GM23248 (cell line): Measurements from ENCODE around the gene HTT. TPM values are rescaled to one million over a fixed set of nuclear protein-coding genes. Genes with fewer than 3 reads are reported as not detected.

ENCODE experiments used
- DNase-seq: peaks from one replicate; pipeline ENCODE4 v3.0.0-alpha.2; 2015
- H2AFZ ChIP-seq: fragments of 200-600 bp; sonication (generic); 2 replicates; pipeline ENCODE4 v1.6.1; 2016; ENCODE audit warnings: antibody characterized with exemption
- H3F3A ChIP-seq: fragments of 200-600 bp; sonication (generic); 2 replicates; pipeline ENCODE4 v1.6.1; 2016; ENCODE audit warnings: mild to moderate bottlenecking, antibody characterized with exemption, mixed run types; ENCODE audit not compliant: insufficient read depth
- H3K27ac ChIP-seq: fragments of 200-600 bp; sonication (generic); 2 replicates; pipeline ENCODE4 v1.5.1; 2016; ENCODE audit warnings: mild to moderate bottlenecking
- H3K27me3 ChIP-seq: fragments of 200-600 bp; sonication (generic); replicated peaks from 2 replicates; pipeline ENCODE4 v1.6.1; 2016; ENCODE audit warnings: mild to moderate bottlenecking; ENCODE audit not compliant: insufficient read depth
- H3K36me3 ChIP-seq: fragments of 200-600 bp; sonication (generic); 2 replicates; pipeline ENCODE4 v1.6.1; 2016; ENCODE audit warnings: low read depth, mild to moderate bottlenecking
- H3K4me1 ChIP-seq: fragments of 200-600 bp; sonication (generic); 2 replicates; pipeline ENCODE4 v1.6.1; 2016; ENCODE audit warnings: mild to moderate bottlenecking; ENCODE audit not compliant: insufficient read depth
- H3K4me2 ChIP-seq: fragments of 200-600 bp; sonication (generic); one replicate; pipeline ENCODE4 v1.6.1; 2016; ENCODE audit warnings: mild to moderate bottlenecking; ENCODE audit not compliant: unreplicated experiment
- H3K4me3 ChIP-seq: fragments of 200-600 bp; sonication (generic); 2 replicates; pipeline ENCODE4 v1.5.1; 2016; ENCODE audit warnings: mild to moderate bottlenecking
- H3K79me2 ChIP-seq: fragments of 200-600 bp; sonication (generic); 2 replicates; pipeline ENCODE4 v1.6.1; 2016; ENCODE audit warnings: mild to moderate bottlenecking; ENCODE audit not compliant: insufficient read depth
- H3K9ac ChIP-seq: fragments of 200-600 bp; sonication (generic); 2 replicates; pipeline ENCODE4 v1.6.1; 2016; ENCODE audit warnings: mild to moderate bottlenecking
- H3K9me2 ChIP-seq: fragments of 200-600 bp; sonication (generic); 2 replicates; pipeline ENCODE4 v1.6.1; 2016; ENCODE audit warnings: mixed run types, mild to moderate bottlenecking, moderate library complexity; ENCODE audit not compliant: insufficient read depth
- H3K9me3 ChIP-seq: fragments of 200-600 bp; sonication (generic); one replicate; pipeline ENCODE4 v1.6.1; 2017; ENCODE audit warnings: low read depth
- H4K20me1 ChIP-seq: fragments of 200-600 bp; sonication (generic); 2 replicates; pipeline ENCODE4 v1.6.0; 2016; ENCODE audit not compliant: insufficient read depth
- EZH2 ChIP-seq: fragments of 200-600 bp; sonication (generic); IDR thresholded peaks from 2 replicates; pipeline ENCODE4 v1.6.1; 2018; ENCODE audit warnings: antibody characterized with exemption, mild to moderate bottlenecking; ENCODE audit not compliant: insufficient read depth, poor library complexity, severe bottlenecking
- EZH2phosphoT487 ChIP-seq: fragments of 200-600 bp; sonication (generic); IDR thresholded peaks from 2 replicates; pipeline ENCODE4 v1.6.1; 2018; ENCODE audit warnings: antibody characterized with exemption, moderate library complexity, mild to moderate bottlenecking, low read depth; ENCODE audit not compliant: insufficient read depth
- WGBS, 2 experiments: methylation state at CpG; one replicate each; pipeline ENCODE4 v1.1.6; 2015 to 2017; ENCODE audit warnings: low lambda C conversion rate in 2 of 2, low coverage in 1 of 2; ENCODE audit errors: missing lambda C conversion rate in 2 of 2; 5-methylcytosine and 5-hydroxymethylcytosine counted together
- in situ Hi-C: fragments of 300-500 bp; cut with MboI; formaldehyde crosslinking; loops from 2 replicates; pipeline ENCODE4 v1.15.0; 2020
- polyA plus RNA-seq: library from polyadenylated mRNA; unstranded; fragments of >200 nt; fragmentation: Nextera tagmentation; extraction: Ambion mirVana; gene quantifications from 2 replicates; pipeline ENCODE4 v1.2.1, GENCODE V29; 2016
- total RNA-seq: library from RNA; depleted of rRNA; stranded (reverse); fragments of >200 nt; shearing (Covaris generic); gene quantifications from 2 replicates; pipeline ENCODE4 v1.2.3, GENCODE V29; 2014

The HTT gene
- total and polyA plus RNA-seq, 2 experiments from 2014 or later = 8.2 to 26.5 TPM

DNA sequence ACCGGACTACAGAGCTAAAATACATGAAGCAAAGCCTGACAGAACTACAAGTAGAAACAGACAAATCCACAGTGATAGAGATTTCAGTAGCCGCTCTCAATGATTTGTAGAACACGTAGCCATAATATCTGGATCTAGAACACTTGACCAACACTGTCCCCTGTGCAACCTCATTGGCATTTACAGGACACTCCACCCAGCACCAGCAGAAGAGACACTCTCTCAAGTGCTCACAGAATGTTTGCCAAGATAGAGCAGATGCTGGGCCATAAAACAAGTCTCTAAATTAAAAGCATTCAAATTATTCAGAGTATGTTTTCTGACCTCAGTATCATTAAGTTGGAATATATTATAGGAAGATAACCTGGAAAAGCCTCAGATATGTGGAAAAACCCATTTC lies 21.7 kb downstream of the HTT start:
- in situ Hi-C loops = no loop called here
- WGBS, 2 experiments = 95 to 99% methylated on average over 3 of the region's 3 CpGs
- H2AFZ ChIP-seq = no peak overlapping the region
- no peak overlapping the region for H3K27ac ChIP-seq
- H3K4me2 ChIP-seq = no peak overlapping the region
- DNase-seq = no peak
- no peaks in the 10 kb centered on the region for H3K4me1 ChIP-seq
- H3K9ac ChIP-seq = no peak overlapping the region
- H3K79me2 ChIP-seq = peaks cover 39% of the 10 kb centered on the region
- H3K9me2 ChIP-seq = no peaks in the 10 kb centered on the region
- H4K20me1 ChIP-seq = no peaks in the 10 kb centered on the region
- TF ChIP-seq EZH2phosphoT487 = no peak
- TF ChIP-seq EZH2 = no peak
- no peaks in the 10 kb centered on the region for H3K27me3 ChIP-seq
- H3K4me3 ChIP-seq = no peak overlapping the region
- no peaks in the 10 kb centered on the region for H3K36me3 ChIP-seq
- H3K9me3 ChIP-seq = no peaks in the 10 kb centered on the region
- H3F3A ChIP-seq = peaks cover 3% of the 10 kb centered on the region; the same call in 1 of the 2 replicates

DNA sequence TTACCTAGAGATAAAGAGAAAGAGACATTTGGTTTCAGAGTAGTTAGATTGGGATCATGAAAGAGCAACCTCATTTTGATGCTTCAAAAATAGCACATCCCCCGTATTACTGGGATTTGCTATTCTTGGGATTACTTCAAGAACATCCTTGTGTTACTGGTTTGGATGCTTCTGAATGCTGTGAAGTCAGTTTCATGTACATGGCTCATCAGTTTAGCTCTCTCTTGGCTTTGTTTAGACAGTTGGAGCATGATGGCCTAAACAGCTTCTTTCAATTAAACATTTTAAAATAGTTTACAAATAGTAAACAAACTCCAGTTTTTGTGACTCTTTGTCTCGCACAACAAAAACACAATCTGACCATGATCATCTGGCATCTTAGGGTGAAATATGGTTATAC lies 23.9 kb downstream of the HTT start:
- Histone ChIP-seq H3K79me2 (peaks cover 45% of the 10 kb centered on the region), H3K36me3 (no peaks in the 10 kb centered on the region), H2AFZ (no peak overlapping the region), H3K9me3 (no peaks in the 10 kb centered on the region), H4K20me1 (no peaks in the 10 kb centered on the region), H3K9ac (no peak overlapping the region), H3K9me2 (no peaks in the 10 kb centered on the region), H3K4me3 (no peak overlapping the region), H3K4me2 (no peak overlapping the region), H3F3A (peaks cover 3% of the 10 kb centered on the region; the same call in 1 of the 2 replicates), H3K27ac (no peak overlapping the region), H3K4me1 (no peaks in the 10 kb centered on the region), H3K27me3 (no peaks in the 10 kb centered on the region)
- in situ Hi-C loops = no loop called here
- 37 to 39% methylated on average over 2 of the region's 2 CpGs for WGBS, 2 experiments
- TF ChIP-seq EZH2phosphoT487 (no peak), EZH2 (no peak)
- DNase-seq = no peak

DNA sequence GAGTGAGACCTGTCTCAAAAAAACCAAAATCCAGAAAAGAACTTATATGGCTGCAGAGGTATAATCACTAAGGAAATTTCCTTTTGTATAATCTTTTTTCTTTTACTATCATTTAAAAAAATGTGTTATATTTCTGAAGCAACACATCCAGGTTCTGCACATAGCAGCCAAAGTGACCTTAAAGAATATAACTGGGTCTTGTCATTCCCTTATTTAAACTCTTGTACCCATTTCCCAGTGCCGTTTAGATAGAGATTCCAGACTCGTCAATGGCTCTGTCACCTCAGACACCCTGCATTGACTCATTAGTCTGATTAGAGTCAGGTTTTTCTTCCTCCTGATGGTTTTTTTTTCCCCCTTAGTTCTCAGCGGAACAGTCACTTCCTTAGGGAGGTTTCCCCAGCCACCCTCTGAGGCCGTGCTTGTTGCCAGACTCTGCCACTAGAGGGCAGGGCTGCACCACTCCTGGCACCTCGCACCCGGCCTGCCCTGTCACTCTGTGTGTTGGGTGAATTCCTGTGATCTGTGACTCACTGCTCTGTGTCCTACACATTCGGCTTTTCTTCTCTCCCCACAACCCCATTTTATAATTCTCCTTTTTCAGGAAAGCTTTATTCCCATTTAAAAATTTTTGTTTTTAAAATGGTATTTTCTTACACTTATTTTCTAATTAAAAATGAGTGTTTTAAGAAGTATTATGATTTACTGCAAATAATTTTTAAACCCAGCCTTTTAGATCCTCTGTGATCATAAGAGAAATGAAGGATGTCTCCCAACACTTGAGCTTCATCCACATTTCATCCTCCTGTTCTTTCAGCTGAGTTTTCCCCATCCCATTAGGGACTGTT lies 32.1 kb downstream of the HTT start:
- TF ChIP-seq EZH2 (no peak), EZH2phosphoT487 (no peak)
- H3K79me2 ChIP-seq = peaks cover 22% of the 10 kb centered on the region
- peaks cover 3% of the 10 kb centered on the region; the same call in 1 of the 2 replicates for H3K36me3 ChIP-seq
- 2 to 3% methylated on average over 7 of the region's 7 CpGs for WGBS, 2 experiments
- H3K27ac ChIP-seq = peak overlapping the region; percentile 67
- in situ Hi-C loops = no loop called here
- no peaks in the 10 kb centered on the region for H3K9me3 ChIP-seq
- DNase-seq = peak; percentile 95
- H3K9me2 ChIP-seq = no peaks in the 10 kb centered on the region
- peaks cover 31% of the 10 kb centered on the region for H3K4me1 ChIP-seq
- no peak overlapping the region for H3K4me3 ChIP-seq
- no peaks in the 10 kb centered on the region for H3K27me3 ChIP-seq
- no peaks in the 10 kb centered on the region for H4K20me1 ChIP-seq
- H2AFZ ChIP-seq = no peak overlapping the region
- peak overlapping the region; percentile 53 for H3K9ac ChIP-seq
- H3K4me2 ChIP-seq = peak overlapping the region; percentile 62
- H3F3A ChIP-seq = peaks cover 31% of the 10 kb centered on the region

DNA sequence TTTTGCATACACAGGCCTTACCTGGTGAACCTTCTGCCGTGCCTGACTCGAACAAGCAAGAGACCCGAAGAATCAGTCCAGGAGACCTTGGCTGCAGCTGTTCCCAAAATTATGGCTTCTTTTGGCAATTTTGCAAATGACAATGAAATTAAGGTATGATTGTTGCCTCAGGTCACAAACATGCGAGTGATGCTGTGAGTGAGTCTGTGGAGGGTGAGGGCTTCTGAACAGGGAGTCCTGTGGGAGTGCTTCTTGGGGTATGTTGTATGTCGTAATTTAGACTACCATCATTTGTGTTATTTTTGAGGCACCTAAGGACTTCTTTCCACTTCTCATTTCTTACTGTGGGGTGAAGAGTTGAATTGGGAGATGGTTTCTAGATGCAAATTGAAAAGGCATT lies 32.8 kb downstream of the HTT start:
- peak overlapping the region; percentile 67 for H3K27ac ChIP-seq
- no peak overlapping the region for H2AFZ ChIP-seq
- peaks cover 3% of the 10 kb centered on the region; the same call in 1 of the 2 replicates for H3K36me3 ChIP-seq
- peaks cover 38% of the 10 kb centered on the region for H3K4me1 ChIP-seq
- no peaks in the 10 kb centered on the region for H3K9me3 ChIP-seq
- H3K4me3 ChIP-seq = no peak overlapping the region
- H3K9ac ChIP-seq = peak overlapping the region; percentile 53
- H3K9me2 ChIP-seq = no peaks in the 10 kb centered on the region
- no peaks in the 10 kb centered on the region for H3K27me3 ChIP-seq
- TF ChIP-seq EZH2phosphoT487 (no peak), EZH2 (no peak)
- peak overlapping the region; percentile 62 for H3K4me2 ChIP-seq
- 54 to 55% methylated on average over 5 of the region's 5 CpGs for WGBS, 2 experiments
- peak; percentile 42 for DNase-seq
- peaks cover 23% of the 10 kb centered on the region for H3K79me2 ChIP-seq
- no peaks in the 10 kb centered on the region for H4K20me1 ChIP-seq
- H3F3A ChIP-seq = peaks cover 38% of the 10 kb centered on the region
- in situ Hi-C loops = no loop called here
